AG09319 (cell line): ENCODE data around the gene RUNX1.

Experiments used
- DNase-seq: peaks from one replicate; pipeline ENCODE4 v3.0.0-alpha.2; 2010; ENCODE audit warnings: low read depth; ENCODE audit errors: extremely low read depth
- CTCF ChIP-seq: IDR thresholded peaks from 2 replicates; pipeline ENCODE4 v1.5.1; 2011; ENCODE audit warnings: low read depth, mild to moderate bottlenecking, inconsistent platforms, low read length, moderate library complexity

RUNX1 gene

GRCh38 chr21:34926803-34927467, 122.2 kb downstream of the RUNX1 start:
- no peak for TF ChIP-seq CTCF
- no peak for DNase-seq

GRCh38 chr21:34925597-34925996, 123.5 kb downstream of the RUNX1 start:
- TF ChIP-seq CTCF: no peak
- DNase-seq: no peak

- no peak for TF ChIP-seq CTCF
- no peak for DNase-seq
Observed at GRCh38 chr21:34924771-34925419, 124.2 kb downstream of the RUNX1 start.

GRCh38 chr21:34924194-34924593, 124.9 kb downstream of the RUNX1 start:
- no peak for DNase-seq
- no peak for TF ChIP-seq CTCF

GRCh38 chr21:34923626-34924025, 125.5 kb downstream of the RUNX1 start:
- DNase-seq: no peak
- TF ChIP-seq CTCF: no peak

GRCh38 chr21:34923202-34923601, 125.9 kb downstream of the RUNX1 start:
- TF ChIP-seq CTCF: no peak
- no peak for DNase-seq

GRCh38 chr21:34922479-34922878, 126.6 kb downstream of the RUNX1 start:
- no peak for TF ChIP-seq CTCF
- no peak for DNase-seq
